IMR-90 (cell line): Measurements from ENCODE around the gene LIN7B. TPM values are rescaled to one million over a fixed set of nuclear protein-coding genes. Genes with fewer than 3 reads are reported as not detected.

Source experiments
- ATAC-seq: fragments of 200-7000 bp; cut with Tn5 transposase; 2 replicates; pipeline ENCODE4 v1.9.1; 2020; ENCODE audit warnings: low read depth, mild to moderate bottlenecking, moderate library complexity
- BruUV-seq: library from RNA; stranded (reverse); fragments of 400-500 nt; replicated peaks from 2 replicates; lab custom pipeline; 2021; lab: Mats Ljungman, UMichigan
- CTCF ChIA-PET: fragments of 300-600 bp; formaldehyde crosslinking; extraction: SDS; loops from one replicate; lab custom pipeline; 2021; ENCODE audit warnings: antibody characterized with exemption; lab: Yijun Ruan, JAX
- POLR2A ChIA-PET: fragments of 300-600 bp; sonication (Branson Sonifier 250); formaldehyde crosslinking; loops from one replicate; lab custom pipeline; 2022; ENCODE audit warnings: antibody characterized with exemption; ENCODE audit not compliant: unreplicated experiment; lab: Charles Lee
- DNase-seq: peaks from one replicate; pipeline ENCODE4 v3.0.0; 2013
- H2AFZ ChIP-seq: replicated peaks from 2 replicates; pipeline ENCODE3; 2013; ENCODE audit warnings: low read length, mild to moderate bottlenecking; ENCODE audit not compliant: poor library complexity
- H2AK5ac ChIP-seq: 2 replicates; pipeline ENCODE4 v1.6.1; 2013; ENCODE audit warnings: low read depth, low read length, inconsistent platforms
- H2AK9ac ChIP-seq: replicated peaks from 2 replicates; pipeline ENCODE3; 2013; ENCODE audit warnings: mild to moderate bottlenecking, low read depth, low read length, moderate library complexity; ENCODE audit not compliant: poor library complexity
- H2BK120ac ChIP-seq: 2 replicates; pipeline ENCODE4 v1.6.1; 2013; ENCODE audit warnings: low read depth, low read length, inconsistent platforms
- H2BK15ac ChIP-seq: 3 replicates; pipeline ENCODE4 v1.6.1; 2013; ENCODE audit warnings: low read depth, low read length, inconsistent platforms
- H2BK20ac ChIP-seq: 2 replicates; pipeline ENCODE4 v1.6.1; 2013; ENCODE audit warnings: low read depth, mild to moderate bottlenecking, inconsistent platforms, low read length, moderate library complexity
- H2BK5ac ChIP-seq: 2 replicates; pipeline ENCODE4 v1.6.1; 2013; ENCODE audit warnings: mild to moderate bottlenecking, low read depth, low read length, inconsistent platforms; ENCODE audit not compliant: poor library complexity, severe bottlenecking
- H3K14ac ChIP-seq: replicated peaks from 2 replicates; pipeline ENCODE4 v1.6.1; 2013; ENCODE audit warnings: low read depth, low read length, inconsistent platforms
- H3K18ac ChIP-seq: 2 replicates; pipeline ENCODE4 v1.6.1; 2013; ENCODE audit warnings: low read depth, low read length, control low read depth
- H3K23ac ChIP-seq: 2 replicates; pipeline ENCODE4 v1.6.1; 2013; ENCODE audit warnings: low read depth, low read length, inconsistent platforms
- H3K27ac ChIP-seq: 2 replicates; pipeline ENCODE4 v1.5.1; 2013; ENCODE audit warnings: mild to moderate bottlenecking, control low read depth, low read length; ENCODE audit not compliant: insufficient read depth
- H3K27me3 ChIP-seq: 2 replicates; pipeline ENCODE4 v1.6.1; 2013; ENCODE audit warnings: low read length; ENCODE audit not compliant: control insufficient read depth, insufficient read depth
- H3K36me3 ChIP-seq: 2 replicates; pipeline ENCODE4 v1.6.1; 2013; ENCODE audit warnings: low read length, mixed read lengths; ENCODE audit not compliant: control insufficient read depth, insufficient read depth
- H3K4ac ChIP-seq: 2 replicates; pipeline ENCODE4 v1.6.1; 2013; ENCODE audit warnings: low read depth, low read length, inconsistent platforms
- H3K4me1 ChIP-seq: 2 replicates; pipeline ENCODE4 v1.6.1; 2013; ENCODE audit warnings: low read length, mixed read lengths; ENCODE audit not compliant: control insufficient read depth, insufficient read depth
- H3K4me2 ChIP-seq: 2 replicates; pipeline ENCODE4 v1.6.1; 2013; ENCODE audit warnings: low read depth, mild to moderate bottlenecking, control low read depth, low read length, moderate library complexity
- H3K4me3 ChIP-seq: 2 replicates; pipeline ENCODE4 v1.5.1; 2013; ENCODE audit warnings: low read depth, mild to moderate bottlenecking, control low read depth, low read length, moderate library complexity; ENCODE audit not compliant: insufficient read depth
- H3K56ac ChIP-seq: 2 replicates; pipeline ENCODE4 v1.6.1; 2013; ENCODE audit warnings: low read length, inconsistent platforms; ENCODE audit not compliant: insufficient read depth; ENCODE audit errors: extremely low read depth
- H3K79me1 ChIP-seq, 2 experiments: 2 replicates each; pipeline ENCODE4 v1.6.1; 2013; ENCODE audit warnings: low read length in 2 of 2, inconsistent platforms in 1 of 2, low read depth in 1 of 2
- H3K9ac ChIP-seq: 2 replicates; pipeline ENCODE4 v1.6.1; 2013; ENCODE audit warnings: low read depth, low read length, control low read depth
- H3K9me1 ChIP-seq: 2 replicates; pipeline ENCODE4 v1.6.1; 2013; ENCODE audit warnings: low read length, inconsistent platforms; ENCODE audit not compliant: insufficient read depth
- H3K9me3 ChIP-seq: 2 replicates; pipeline ENCODE4 v1.6.1; 2013; ENCODE audit warnings: low read length; ENCODE audit not compliant: control insufficient read depth, insufficient read depth
- H4K20me1 ChIP-seq: 2 replicates; pipeline ENCODE4 v1.6.1; 2013; ENCODE audit warnings: low read length, inconsistent platforms; ENCODE audit not compliant: insufficient read depth
- H4K5ac ChIP-seq: 2 replicates; pipeline ENCODE4 v1.6.1; 2013; ENCODE audit warnings: mild to moderate bottlenecking, low read depth, low read length, control low read depth
- H4K8ac ChIP-seq, 2 experiments: 2 replicates each; pipeline ENCODE4 v1.6.1; 2013; ENCODE audit warnings: low read depth in 2 of 2, low read length in 2 of 2, control low read depth in 1 of 2, inconsistent platforms in 1 of 2
- H4K91ac ChIP-seq: 2 replicates; pipeline ENCODE4 v1.6.1; 2013; ENCODE audit warnings: low read depth, low read length, inconsistent platforms; ENCODE audit not compliant: insufficient read depth
- BHLHE40 ChIP-seq: fragments of 150-350 bp; IDR thresholded peaks from 2 replicates; pipeline ENCODE4 v1.6.1; 2016; ENCODE audit warnings: mild to moderate bottlenecking, low read depth, low read length
- CEBPB ChIP-seq: IDR thresholded peaks from 2 replicates; pipeline ENCODE4 v1.6.1; 2012; ENCODE audit warnings: low read depth, low read length, improper control_type of control experiment
- CTCF ChIP-seq: conservative IDR thresholded peaks from 2 replicates; pipeline ENCODE4 v1.5.1; 2012; ENCODE audit warnings: mild to moderate bottlenecking, low read depth, low read length, improper control_type of control experiment
- ELK1 ChIP-seq: fragments of 150-350 bp; IDR thresholded peaks from 2 replicates; pipeline ENCODE4 v1.6.1; 2016; ENCODE audit warnings: low read depth, mild to moderate bottlenecking, low read length, moderate library complexity, borderline replicate concordance
- RFX5 ChIP-seq: IDR thresholded peaks from 2 replicates; pipeline ENCODE4 v1.8.0; 2012; ENCODE audit warnings: low read depth, mild to moderate bottlenecking, low read length, moderate library complexity
- SMC3 ChIP-seq: fragments of 150-350 bp; IDR thresholded peaks from 2 replicates; pipeline ENCODE4 v1.6.1; 2016; ENCODE audit warnings: low read depth, mild to moderate bottlenecking, antibody characterized with exemption, low read length, moderate library complexity
- WGBS, 2 experiments: methylation state at CpG; one replicate each; pipeline versions ENCODE4 v1.1.5 to v1.1.7; 2013; ENCODE audit warnings: missing lambda C conversion rate in 2 of 2; ENCODE audit not compliant: insufficient read length in 1 of 2; ENCODE audit errors: extremely low coverage in 2 of 2; 5-methylcytosine and 5-hydroxymethylcytosine counted together
- dilution Hi-C: fragments of 300-500 bp; cut with HindIII; formaldehyde crosslinking; loops from one replicate; pipeline ENCODE4 v1.14.3; 2018; ENCODE audit warnings: low sequenced_read_pairs; ENCODE audit not compliant: unreplicated experiment
- in situ Hi-C: fragments of 300-500 bp; cut with MboI; formaldehyde crosslinking; loops from 3 replicates; pipeline ENCODE4 v1.14.3; 2019; ENCODE audit warnings: low sequenced_read_pairs, inconsistent platforms, mixed read lengths
- intact Hi-C: fragments of 100-400 bp; cut with micrococcal nuclease; formaldehyde crosslinking; loops from 2 replicates; pipeline ENCODE4 v1.10.0; 2022
- polyA plus RNA-seq, 3 experiments: library from polyadenylated mRNA; depleted of rRNA; stranded (reverse); fragments of >200 nt; gene quantifications; 2 replicates each; pipeline ENCODE4 v1.2.3, GENCODE V29; 2012; ENCODE audit warnings: low replicate concordance in 1 of 3
- total RNA-seq: library from RNA; depleted of rRNA; stranded (reverse); fragments of >200 nt; gene quantifications from 2 replicates; pipeline ENCODE4 v1.2.3, GENCODE V29; 2012
- TF ChIP-seq, protein P1 (sequence below): fragments of 150-350 bp; IDR thresholded peaks from 2 replicates; pipeline ENCODE4 v1.6.1; 2017; ENCODE audit warnings: mild to moderate bottlenecking, antibody characterized with exemption, low read length, low read depth

LIN7B gene
- total and polyA plus RNA-seq, 2 of the 4 experiments (the other 2 are of a cell fraction), result 3.8 to 8.0 TPM

GRCh38 chr19:49136771-49137171, 22.6 kb downstream of the LIN7B start:
- Histone ChIP-seq H3K56ac (no peak overlapping the region), H3K36me3 (no peaks in the 10 kb centered on the region), H2BK120ac (no peak overlapping the region), H3K18ac (no peak overlapping the region), H4K91ac (no peak overlapping the region), H2AFZ (peak overlapping the region; percentile 75), H2BK15ac (no peak overlapping the region), H3K4me2 (no peak overlapping the region), H3K4ac (no peak overlapping the region), H3K14ac (no peak overlapping the region), H3K9me3 (no peaks in the 10 kb centered on the region), H2BK5ac (no peak overlapping the region), H3K9me1 (peaks cover 6% of the 10 kb centered on the region; the same call in 1 of the 2 replicates), H4K8ac (no peak overlapping the region), H3K4me3 (no peak overlapping the region), H3K23ac (no peak overlapping the region), H2AK5ac (no peak overlapping the region), H3K27ac (peak overlapping the region; percentile 17; the same call in 1 of the 2 replicates), H3K4me1 (peaks cover 2% of the 10 kb centered on the region), H4K5ac (no peak overlapping the region), H3K9ac (no peak overlapping the region), H2BK20ac (no peak overlapping the region), H2AK9ac (no peak overlapping the region), H4K20me1 (no peaks in the 10 kb centered on the region), H3K27me3 (no peaks in the 10 kb centered on the region), H3K79me1 (no peaks in the 10 kb centered on the region)
- in situ Hi-C loops (no loop called here), intact Hi-C loops (no loop called here), dilution Hi-C loops (no loop called here)
- ChIA-PET POLR2A (no interaction called here), CTCF (interaction anchor here (1.1 kb wide), 1 partner anchor 10 kb away, joined by 3 read pairs; no protein-coding TSS in a partner anchor)
- DNase-seq, result peak; percentile 50
- BruUV-seq, result no TSS peak
- TF ChIP-seq, protein P1, sequence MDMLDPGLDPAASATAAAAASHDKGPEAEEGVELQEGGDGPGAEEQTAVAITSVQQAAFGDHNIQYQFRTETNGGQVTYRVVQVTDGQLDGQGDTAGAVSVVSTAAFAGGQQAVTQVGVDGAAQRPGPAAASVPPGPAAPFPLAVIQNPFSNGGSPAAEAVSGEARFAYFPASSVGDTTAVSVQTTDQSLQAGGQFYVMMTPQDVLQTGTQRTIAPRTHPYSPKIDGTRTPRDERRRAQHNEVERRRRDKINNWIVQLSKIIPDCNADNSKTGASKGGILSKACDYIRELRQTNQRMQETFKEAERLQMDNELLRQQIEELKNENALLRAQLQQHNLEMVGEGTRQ, result no peak
- TF ChIP-seq CEBPB (no peak), ELK1 (no peak), SMC3 (no peak), CTCF (no peak), RFX5 (no peak), BHLHE40 (no peak)
- peak; percentile 83 for ATAC-seq
- WGBS, 2 experiments, result 35% methylated on average over 5 of the region's 10 CpGs; no CpG with 5 or more reads in 1 of the 2 experiments
